HEK293 (cell line): ENCODE results near the gene TST.
A peak's percentile ranks its signal among the peaks of the same experiment; 100 is the strongest.

Experiments used
- CTCF ChIA-PET: fragments of 350-600 bp; formaldehyde crosslinking; extraction: SDS; loops from one replicate; lab custom pipeline; 2021; ENCODE audit warnings: antibody characterized with exemption; lab: Yijun Ruan, JAX
- POLR2A ChIA-PET: fragments of 300-600 bp; formaldehyde crosslinking; extraction: SDS; loops from one replicate; lab custom pipeline; 2020; ENCODE audit warnings: antibody characterized with exemption, inconsistent platforms; lab: Yijun Ruan, JAX
- H3K27ac ChIP-seq: fragments of 200-500 bp; sonication (Bioruptor generic); 2 replicates; pipeline ENCODE4 v1.5.1; 2014; ENCODE audit warnings: low read depth, low read length, control low read depth, inconsistent platforms; ENCODE audit errors: extremely low read depth
- H3K36me3 ChIP-seq, 2 experiments: fragments of 200-500 bp in 1 of 2; sonication (Bioruptor generic) in 1 of 2; 1 replicate in 1 of 2; 2 replicates in 1 of 2; pipeline ENCODE4 v1.5.1; 2014 to 2017; ENCODE audit warnings: inconsistent platforms in 2 of 2, low read length in 2 of 2; ENCODE audit not compliant: control insufficient read depth in 2 of 2, insufficient read depth in 1 of 2
- H3K4me1 ChIP-seq: fragments of 200-500 bp; sonication (Bioruptor generic); 2 replicates; pipeline ENCODE4 v1.5.1; 2014; ENCODE audit warnings: mild to moderate bottlenecking, low read length, inconsistent platforms; ENCODE audit not compliant: control insufficient read depth, insufficient read depth
- H3K4me3 ChIP-seq: 2 replicates; pipeline ENCODE4 v1.5.1; 2011; ENCODE audit warnings: low read depth, mild to moderate bottlenecking, control low read depth, low read length, moderate library complexity
- H3K9me3 ChIP-seq: fragments of 200-500 bp; sonication (Bioruptor generic); 2 replicates; pipeline ENCODE4 v1.5.1; 2014; ENCODE audit warnings: low read depth, low read length, inconsistent platforms; ENCODE audit not compliant: control insufficient read depth, insufficient read depth
- BCL11B ChIP-seq: fragments of 450-650 bp; formaldehyde crosslinking; IDR thresholded peaks from 2 replicates; pipeline ENCODE4 v1.5.1; 2016; ENCODE audit warnings: low read depth, missing biosample characterization, missing genetic modification characterization
- EGR2 ChIP-seq: fragments of 450-650 bp; formaldehyde crosslinking; IDR thresholded peaks from 2 replicates; pipeline ENCODE4 v1.5.1; 2016; ENCODE audit warnings: low read depth, missing biosample characterization, missing genetic modification characterization
- GFI1B ChIP-seq: fragments of 450-650 bp; formaldehyde crosslinking; IDR thresholded peaks from 2 replicates; pipeline ENCODE4 v1.5.1; 2016; ENCODE audit warnings: missing biosample characterization, missing genetic modification characterization
- KLF10 ChIP-seq: fragments of 450-650 bp; IDR thresholded peaks from 2 replicates; pipeline ENCODE4 v1.5.1; 2018; ENCODE audit warnings: missing biosample characterization, mild to moderate bottlenecking, missing genetic modification characterization
- REPIN1 ChIP-seq: fragments of 450-650 bp; formaldehyde crosslinking; IDR thresholded peaks from 2 replicates; pipeline ENCODE4 v1.5.1; 2017; ENCODE audit warnings: missing biosample characterization, missing genetic modification characterization, low read depth
- YY1 ChIP-seq: fragments of 450-650 bp; formaldehyde crosslinking; IDR thresholded peaks from 2 replicates; pipeline ENCODE4 v1.5.1; 2018; ENCODE audit warnings: missing biosample characterization, missing genetic modification characterization
- ZFP69B ChIP-seq: fragments of 450-650 bp; formaldehyde crosslinking; IDR thresholded peaks from 2 replicates; pipeline ENCODE4 v1.5.1; 2016; ENCODE audit warnings: missing biosample characterization, missing genetic modification characterization
- ZNF10 ChIP-seq: fragments of 450-650 bp; formaldehyde crosslinking; IDR thresholded peaks from 2 replicates; pipeline ENCODE4 v1.5.1; 2017; ENCODE audit warnings: missing biosample characterization, missing genetic modification characterization
- ZNF138 ChIP-seq: fragments of 450-650 bp; formaldehyde crosslinking; IDR thresholded peaks from 2 replicates; pipeline ENCODE4 v1.5.1; 2016; ENCODE audit warnings: missing biosample characterization, missing genetic modification characterization, borderline replicate concordance
- ZNF157 ChIP-seq: fragments of 450-650 bp; formaldehyde crosslinking; IDR thresholded peaks from 2 replicates; pipeline ENCODE4 v1.5.1; 2016; ENCODE audit warnings: missing biosample characterization, missing genetic modification characterization
- ZNF19 ChIP-seq: fragments of 450-650 bp; formaldehyde crosslinking; IDR thresholded peaks from 2 replicates; pipeline ENCODE4; 2016; ENCODE audit warnings: missing biosample characterization, missing genetic modification characterization, low read depth
- ZNF335 ChIP-seq: fragments of 450-650 bp; formaldehyde crosslinking; conservative IDR thresholded peaks from 2 replicates; pipeline ENCODE4 v1.5.1; 2016; ENCODE audit warnings: missing biosample characterization, missing genetic modification characterization
- ZNF341 ChIP-seq: fragments of 450-650 bp; formaldehyde crosslinking; IDR thresholded peaks from 2 replicates; pipeline ENCODE4; 2016; ENCODE audit warnings: low read depth, missing biosample characterization, missing genetic modification characterization
- ZNF558 ChIP-seq: fragments of 450-650 bp; formaldehyde crosslinking; IDR thresholded peaks from 2 replicates; pipeline ENCODE4 v1.5.1; 2016; ENCODE audit warnings: missing biosample characterization, missing genetic modification characterization
- ZNF561 ChIP-seq: fragments of 450-650 bp; IDR thresholded peaks from 2 replicates; pipeline ENCODE4 v1.5.1; 2018; ENCODE audit warnings: missing biosample characterization, missing genetic modification characterization, borderline replicate concordance
- ZNF596 ChIP-seq: fragments of 450-650 bp; IDR thresholded peaks from 2 replicates; pipeline ENCODE4 v1.5.0; 2018; ENCODE audit warnings: missing biosample characterization, mild to moderate bottlenecking, missing genetic modification characterization, moderate library complexity
- ZNF600 ChIP-seq: fragments of 450-650 bp; formaldehyde crosslinking; IDR thresholded peaks from 2 replicates; pipeline ENCODE4 v1.5.1; 2016; ENCODE audit warnings: missing biosample characterization, missing genetic modification characterization
- ZNF623 ChIP-seq: fragments of 450-650 bp; formaldehyde crosslinking; IDR thresholded peaks from 2 replicates; pipeline ENCODE4 v1.5.1; 2016; ENCODE audit warnings: missing biosample characterization, missing genetic modification characterization
- ZNF747 ChIP-seq: fragments of 450-650 bp; formaldehyde crosslinking; IDR thresholded peaks from 2 replicates; pipeline ENCODE4 v1.5.1; 2016; ENCODE audit warnings: missing biosample characterization, missing genetic modification characterization
- ZNF837 ChIP-seq: fragments of 450-650 bp; formaldehyde crosslinking; IDR thresholded peaks from 2 replicates; pipeline ENCODE4 v1.5.1; 2016; ENCODE audit warnings: missing biosample characterization, missing genetic modification characterization
- ZSCAN16 ChIP-seq: fragments of 450-650 bp; formaldehyde crosslinking; IDR thresholded peaks from 2 replicates; pipeline ENCODE4 v1.5.1; 2016; ENCODE audit warnings: missing biosample characterization, missing genetic modification characterization
- TF ChIP-seq, protein P1 (sequence below): fragments of 450-650 bp; formaldehyde crosslinking; IDR thresholded peaks from 2 replicates; pipeline ENCODE4 v1.5.1; 2016; ENCODE audit warnings: missing biosample characterization, missing genetic modification characterization
- TF ChIP-seq, protein P2 (sequence below): fragments of 450-650 bp; formaldehyde crosslinking; IDR thresholded peaks from 2 replicates; pipeline ENCODE4 v1.5.1; 2017; ENCODE audit warnings: missing biosample characterization, missing genetic modification characterization
- TF ChIP-seq, protein P3 (sequence below): IDR thresholded peaks from 2 replicates; pipeline ENCODE4 v1.6.1; 2011; ENCODE audit warnings: mild to moderate bottlenecking, low read depth, low read length, borderline replicate concordance
- TF ChIP-seq, protein P4 (sequence below): fragments of 450-650 bp; formaldehyde crosslinking; IDR thresholded peaks from 2 replicates; pipeline ENCODE4 v1.5.1; 2016; ENCODE audit warnings: missing biosample characterization, missing genetic modification characterization

Gene TST

DNA sequence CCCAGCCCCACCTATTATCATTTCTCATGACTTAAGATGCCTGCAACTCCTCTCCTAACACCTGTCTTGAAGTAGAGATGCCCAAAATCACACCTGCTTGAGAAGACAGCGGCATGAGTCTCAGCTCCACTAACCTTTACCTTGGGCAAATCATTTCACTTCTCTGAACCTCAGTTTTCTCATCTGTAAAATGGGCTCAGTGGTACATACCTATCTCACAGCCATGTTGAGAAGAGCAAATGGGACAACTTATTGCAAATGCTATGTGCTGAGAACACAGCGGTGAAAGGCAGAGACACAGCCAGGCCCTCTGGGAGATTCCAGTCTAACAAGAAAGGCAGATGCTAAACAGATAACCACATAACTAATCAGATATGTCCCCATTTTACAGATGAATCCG, 7.8 kb downstream of the TST start:
- Histone ChIP-seq H3K4me1 (no peaks in the 10 kb centered on the region), H3K27ac (no peak overlapping the region), H3K4me3 (no peak overlapping the region), H3K36me3 (peaks cover 0 to 4% of the 10 kb centered on the region in 2 experiments; a peak in 1 of 3 replicates)
- CTCF ChIA-PET, result interaction anchor here (0.7 to 1.3 kb wide), 2 partner anchors 13 to 32 kb away, joined by 4 read pairs; no protein-coding TSS in a partner anchor
- TF ChIP-seq ZNF837 (tag by site-specific recombination), result no peak
- no peak for TF ChIP-seq YY1 (tag by site-specific recombination)
- no peak for TF ChIP-seq ZNF558 (tag by site-specific recombination)
- TF ChIP-seq ZNF600 (tag by site-specific recombination), result no peak
- no peak for TF ChIP-seq EGR2 (tag by site-specific recombination)
- TF ChIP-seq ZNF561 (tag by site-specific recombination), result no peak
- no peak for TF ChIP-seq KLF10 (tag by site-specific recombination)
- TF ChIP-seq ZNF335 (tag by site-specific recombination), result no peak
- TF ChIP-seq, protein P1, sequence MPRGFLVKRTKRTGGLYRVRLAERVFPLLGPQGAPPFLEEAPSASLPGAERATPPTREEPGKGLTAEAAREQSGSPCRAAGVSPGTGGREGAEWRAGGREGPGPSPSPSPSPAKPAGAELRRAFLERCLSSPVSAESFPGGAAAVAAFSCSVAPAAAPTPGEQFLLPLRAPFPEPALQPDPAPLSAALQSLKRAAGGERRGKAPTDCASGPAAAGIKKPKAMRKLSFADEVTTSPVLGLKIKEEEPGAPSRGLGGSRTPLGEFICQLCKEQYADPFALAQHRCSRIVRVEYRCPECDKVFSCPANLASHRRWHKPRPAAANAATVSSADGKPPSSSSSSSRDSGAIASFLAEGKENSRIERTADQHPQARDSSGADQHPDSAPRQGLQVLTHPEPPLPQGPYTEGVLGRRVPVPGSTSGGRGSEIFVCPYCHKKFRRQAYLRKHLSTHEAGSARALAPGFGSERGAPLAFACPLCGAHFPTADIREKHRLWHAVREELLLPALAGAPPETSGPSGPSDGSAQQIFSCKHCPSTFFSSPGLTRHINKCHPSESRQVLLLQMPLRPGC (tag by site-specific recombination), result no peak
- TF ChIP-seq, protein P2, sequence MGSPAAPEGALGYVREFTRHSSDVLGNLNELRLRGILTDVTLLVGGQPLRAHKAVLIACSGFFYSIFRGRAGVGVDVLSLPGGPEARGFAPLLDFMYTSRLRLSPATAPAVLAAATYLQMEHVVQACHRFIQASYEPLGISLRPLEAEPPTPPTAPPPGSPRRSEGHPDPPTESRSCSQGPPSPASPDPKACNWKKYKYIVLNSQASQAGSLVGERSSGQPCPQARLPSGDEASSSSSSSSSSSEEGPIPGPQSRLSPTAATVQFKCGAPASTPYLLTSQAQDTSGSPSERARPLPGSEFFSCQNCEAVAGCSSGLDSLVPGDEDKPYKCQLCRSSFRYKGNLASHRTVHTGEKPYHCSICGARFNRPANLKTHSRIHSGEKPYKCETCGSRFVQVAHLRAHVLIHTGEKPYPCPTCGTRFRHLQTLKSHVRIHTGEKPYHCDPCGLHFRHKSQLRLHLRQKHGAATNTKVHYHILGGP, result no peak
- no peak for TF ChIP-seq GFI1B (tag by site-specific recombination)
- no peak for TF ChIP-seq ZNF747 (tag by site-specific recombination)
- TF ChIP-seq, all 188 proteins: peak for 0
- no peaks in the 10 kb centered on the region for H3K9me3 ChIP-seq
- POLR2A ChIA-PET, result interaction anchor here (0.9 kb wide), 1 partner anchor 32 kb away, joined by 3 read pairs; no protein-coding TSS in a partner anchor

DNA sequence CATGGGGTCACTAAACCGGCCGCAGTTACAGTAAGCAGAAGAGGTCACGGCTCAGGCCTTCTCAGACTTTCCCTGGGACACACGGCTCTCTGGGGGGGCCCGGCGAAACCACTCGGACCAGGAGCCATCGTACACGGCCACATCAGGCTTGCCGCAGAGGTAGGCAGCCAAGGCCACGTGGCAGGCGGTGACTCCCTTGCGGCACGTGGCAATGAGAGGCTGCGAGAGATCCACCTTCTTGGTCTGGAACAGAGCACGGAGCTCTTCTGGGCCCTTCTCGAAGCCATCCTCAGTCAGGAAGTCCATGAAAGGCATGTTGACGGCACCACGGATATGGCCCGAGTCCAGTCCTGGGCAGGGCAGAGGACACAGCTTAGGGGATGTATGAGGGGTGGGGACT, 8.3 kb downstream of the TST start:
- ChIA-PET POLR2A (interaction anchor here (0.9 to 1.7 kb wide), 2 partner anchors 8 to 33 kb away, joined by 3 to 4 read pairs; partner anchors contain the start of gene TST), CTCF (interaction anchor here (0.7 to 1.3 kb wide), 2 partner anchors 12 to 32 kb away, joined by 4 read pairs; no protein-coding TSS in a partner anchor)
- H3K4me1 ChIP-seq, result no peaks in the 10 kb centered on the region
- H3K27ac ChIP-seq, result no peak overlapping the region
- TF ChIP-seq, protein P3, sequence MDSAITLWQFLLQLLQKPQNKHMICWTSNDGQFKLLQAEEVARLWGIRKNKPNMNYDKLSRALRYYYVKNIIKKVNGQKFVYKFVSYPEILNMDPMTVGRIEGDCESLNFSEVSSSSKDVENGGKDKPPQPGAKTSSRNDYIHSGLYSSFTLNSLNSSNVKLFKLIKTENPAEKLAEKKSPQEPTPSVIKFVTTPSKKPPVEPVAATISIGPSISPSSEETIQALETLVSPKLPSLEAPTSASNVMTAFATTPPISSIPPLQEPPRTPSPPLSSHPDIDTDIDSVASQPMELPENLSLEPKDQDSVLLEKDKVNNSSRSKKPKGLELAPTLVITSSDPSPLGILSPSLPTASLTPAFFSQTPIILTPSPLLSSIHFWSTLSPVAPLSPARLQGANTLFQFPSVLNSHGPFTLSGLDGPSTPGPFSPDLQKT, result no peak
- TF ChIP-seq ZNF623 (tag by site-specific recombination) (no peak), ZSCAN16 (tag by site-specific recombination) (no peak), ZNF558 (tag by site-specific recombination) (no peak), ZNF335 (tag by site-specific recombination) (no peak), ZNF10 (tag by site-specific recombination) (no peak), ZNF19 (tag by site-specific recombination) (no peak)
- no peaks in the 10 kb centered on the region for H3K36me3 ChIP-seq
- no peaks in the 10 kb centered on the region for H3K9me3 ChIP-seq
- no peak overlapping the region for H3K4me3 ChIP-seq

DNA sequence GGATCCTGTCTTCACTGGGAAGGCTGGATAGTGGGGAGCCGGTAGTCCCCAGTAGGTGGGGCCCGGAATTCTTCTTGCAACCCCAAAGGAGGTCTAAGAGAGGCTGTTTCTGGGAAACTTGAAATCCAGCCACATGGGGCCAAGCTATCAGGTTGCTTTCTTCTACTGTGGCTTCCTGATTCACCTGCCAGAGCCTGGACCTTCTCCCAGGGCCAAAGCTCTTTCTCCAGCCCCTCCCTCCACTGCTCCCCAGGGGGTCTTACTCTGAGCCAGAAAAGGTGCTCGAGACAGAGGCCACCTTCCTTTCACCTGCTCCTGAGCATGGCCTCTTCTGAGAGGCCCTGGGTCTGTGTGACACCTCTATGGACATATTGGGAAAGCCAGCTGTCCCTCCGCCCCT, 9.1 kb downstream of the TST start:
- Histone ChIP-seq H3K9me3 (no peaks in the 10 kb centered on the region; the same call in 1 of the 2 replicates), H3K4me3 (no peak overlapping the region), H3K36me3 (no peaks in the 10 kb centered on the region), H3K4me1 (no peaks in the 10 kb centered on the region), H3K27ac (no peak overlapping the region)
- POLR2A ChIA-PET, result interaction anchor here (1.7 kb wide), 1 partner anchor 9 kb away, joined by 4 read pairs; the partner anchor contains the start of gene TST
- CTCF ChIA-PET, result interaction anchor here (0.7 to 1.3 kb wide), 3 partner anchors 12 to 34 kb away, joined by 3 to 4 read pairs (median 4); no protein-coding TSS in a partner anchor
- TF ChIP-seq REPIN1, result no peak
- no peak for TF ChIP-seq ZFP69B (tag by site-specific recombination)
- no peak for TF ChIP-seq ZNF138 (tag by site-specific recombination)
- peak; percentile 24; the same call in 1 of the 2 replicates for TF ChIP-seq ZNF341 (tag by site-specific recombination)
- no peak for TF ChIP-seq BCL11B (tag by site-specific recombination)
- TF ChIP-seq ZNF157, result no peak
- TF ChIP-seq, protein P4, sequence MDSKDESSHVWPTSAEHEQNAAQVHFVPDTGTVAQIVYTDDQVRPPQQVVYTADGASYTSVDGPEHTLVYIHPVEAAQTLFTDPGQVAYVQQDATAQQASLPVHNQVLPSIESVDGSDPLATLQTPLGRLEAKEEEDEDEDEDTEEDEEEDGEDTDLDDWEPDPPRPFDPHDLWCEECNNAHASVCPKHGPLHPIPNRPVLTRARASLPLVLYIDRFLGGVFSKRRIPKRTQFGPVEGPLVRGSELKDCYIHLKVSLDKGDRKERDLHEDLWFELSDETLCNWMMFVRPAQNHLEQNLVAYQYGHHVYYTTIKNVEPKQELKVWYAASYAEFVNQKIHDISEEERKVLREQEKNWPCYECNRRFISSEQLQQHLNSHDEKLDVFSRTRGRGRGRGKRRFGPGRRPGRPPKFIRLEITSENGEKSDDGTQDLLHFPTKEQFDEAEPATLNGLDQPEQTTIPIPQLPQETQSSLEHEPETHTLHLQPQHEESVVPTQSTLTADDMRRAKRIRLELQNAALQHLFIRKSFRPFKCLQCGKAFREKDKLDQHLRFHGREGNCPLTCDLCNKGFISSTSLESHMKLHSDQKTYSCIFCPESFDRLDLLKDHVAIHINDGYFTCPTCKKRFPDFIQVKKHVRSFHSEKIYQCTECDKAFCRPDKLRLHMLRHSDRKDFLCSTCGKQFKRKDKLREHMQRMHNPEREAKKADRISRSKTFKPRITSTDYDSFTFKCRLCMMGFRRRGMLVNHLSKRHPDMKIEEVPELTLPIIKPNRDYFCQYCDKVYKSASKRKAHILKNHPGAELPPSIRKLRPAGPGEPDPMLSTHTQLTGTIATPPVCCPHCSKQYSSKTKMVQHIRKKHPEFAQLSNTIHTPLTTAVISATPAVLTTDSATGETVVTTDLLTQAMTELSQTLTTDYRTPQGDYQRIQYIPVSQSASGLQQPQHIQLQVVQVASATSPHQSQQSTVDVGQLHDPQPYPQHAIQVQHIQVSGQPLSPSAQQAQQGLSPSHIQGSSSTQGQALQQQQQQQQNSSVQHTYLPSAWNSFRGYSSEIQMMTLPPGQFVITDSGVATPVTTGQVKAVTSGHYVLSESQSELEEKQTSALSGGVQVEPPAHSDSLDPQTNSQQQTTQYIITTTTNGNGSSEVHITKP (tag by site-specific recombination), result no peak
- no peak for TF ChIP-seq ZNF596 (tag by site-specific recombination)
